IgD-negative memory B cell (primary cell): ENCODE data around the gene KIF4B. TPM values are rescaled to one million over a fixed set of nuclear protein-coding genes. Genes with fewer than 3 reads are reported as not detected.
"Not testable (repeated sequence)": the region's sequence is repeated elsewhere in the genome, so short reads cannot be mapped to it uniquely, and the experiment has no call there.

Experiments
- H3K27ac Mint-ChIP-seq, 3 donors: one replicate each; pipeline ENCODE4 v1.8.0; 2020 to 2022; ENCODE audit warnings: mild to moderate bottlenecking in 3 of 3, mixed read lengths in 3 of 3, moderate library complexity in 1 of 3
- H3K27me3 Mint-ChIP-seq: one replicate; pipeline ENCODE4 v1.8.0; 2021; ENCODE audit warnings: mixed read lengths
- H3K36me3 Mint-ChIP-seq: one replicate; pipeline ENCODE4 v1.8.0; 2020; ENCODE audit warnings: mild to moderate bottlenecking, mixed read lengths
- H3K4me1 Mint-ChIP-seq, 3 donors: one replicate each; pipeline ENCODE4 v1.8.0; 2020 to 2022; ENCODE audit warnings: mixed read lengths in 3 of 3, mild to moderate bottlenecking in 1 of 3
- H3K4me3 Mint-ChIP-seq, 4 donors: one replicate each; pipeline ENCODE4 v1.8.0; 2020 to 2022; ENCODE audit warnings: mild to moderate bottlenecking in 4 of 4, mixed read lengths in 4 of 4, moderate library complexity in 3 of 4
- H3K9me3 Mint-ChIP-seq, 3 donors: one replicate each; pipeline ENCODE4 v1.8.0; 2020 to 2021; ENCODE audit warnings: mixed read lengths in 3 of 3, mild to moderate bottlenecking in 1 of 3
- polyA plus RNA-seq: library from polyadenylated mRNA; unstranded; fragments of 300-500 nt; fragmentation: Illumina TruSeq; gene quantifications from one replicate; pipeline ENCODE4 v1.2.3, GENCODE V29; 2021

Gene KIF4B
- polyA plus RNA-seq, 1 donor from 2014 or later: not detected

DNA sequence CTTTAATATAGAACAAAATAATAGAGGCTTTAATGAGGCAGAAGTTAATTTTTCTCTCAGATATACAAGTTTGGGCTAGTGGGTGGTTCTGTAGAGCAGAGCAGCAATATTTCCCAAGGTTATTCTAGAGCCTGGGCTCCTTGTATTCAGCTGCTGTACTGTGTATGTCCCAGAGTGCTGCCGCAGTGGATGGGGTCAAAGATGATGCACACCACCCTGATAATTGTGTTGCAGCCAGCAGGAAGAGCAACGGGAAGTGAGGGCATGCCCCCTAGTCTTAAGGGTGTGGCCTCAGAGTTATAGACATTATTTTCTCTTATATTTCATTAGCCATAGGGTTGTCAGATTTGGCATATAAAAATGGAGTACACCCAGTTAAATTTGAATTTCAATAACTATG lies 23.9 kb upstream of the KIF4B start:
- no peaks in the 10 kb centered on the region for H3K36me3 Mint-ChIP-seq
- H3K27ac Mint-ChIP-seq: no peak overlapping the region
- peaks cover 0 to 3% (median 0%) of the 10 kb centered on the region in 3 donors for H3K9me3 Mint-ChIP-seq
- H3K4me3 Mint-ChIP-seq: no peak overlapping the region
- peaks cover 6% of the 10 kb centered on the region for H3K27me3 Mint-ChIP-seq
- H3K4me1 Mint-ChIP-seq: no peaks in the 10 kb centered on the region

DNA sequence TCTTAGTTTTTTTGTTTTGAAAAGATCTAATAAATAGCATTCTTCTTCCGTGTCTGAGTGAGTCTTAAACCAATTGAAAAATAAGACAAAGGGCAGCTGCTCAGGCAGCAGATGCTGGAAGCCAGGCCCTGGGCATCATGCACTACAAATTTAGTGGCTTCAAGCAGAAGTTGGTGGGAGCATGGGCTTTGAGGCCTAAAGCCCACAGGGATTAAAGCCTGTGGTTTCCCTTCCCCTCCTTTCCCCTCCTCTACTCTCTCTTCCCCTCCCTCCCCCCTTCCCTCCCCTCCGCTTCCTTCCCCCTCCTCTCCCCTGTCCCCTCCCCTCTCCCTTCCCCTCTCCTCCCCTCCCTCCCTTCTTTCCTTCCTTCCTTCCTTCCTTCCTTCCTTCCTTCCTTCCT lies 20.1 kb upstream of the KIF4B start:
- Mint-ChIP-seq H3K27ac (no peak overlapping the region), H3K27me3 (no peaks in the 10 kb centered on the region), H3K36me3 (no peaks in the 10 kb centered on the region), H3K4me3 (no peak overlapping the region), H3K4me1 (no peaks in the 10 kb centered on the region), H3K9me3 (peaks cover 0 to 7% (median 0%) of the 10 kb centered on the region in 3 donors)

- Mint-ChIP-seq H3K4me3 (no peak overlapping the region), H3K36me3 (no peaks in the 10 kb centered on the region), H3K27me3 (peaks cover 3% of the 10 kb centered on the region)
Observed at GRCh38 chr5:154995679-154996078, 17.9 kb upstream of the KIF4B start.

GRCh38 chr5:154997746-154998145 lies 15.8 kb upstream of the KIF4B start:
- no peaks in the 10 kb centered on the region for H3K4me1 Mint-ChIP-seq
- H3K9me3 Mint-ChIP-seq: peaks cover 0 to 10% (median 2%) of the 10 kb centered on the region in 3 donors
- peaks cover 11% of the 10 kb centered on the region for H3K27me3 Mint-ChIP-seq
- H3K36me3 Mint-ChIP-seq: no peaks in the 10 kb centered on the region
- H3K27ac Mint-ChIP-seq: no peak overlapping the region
- no peak overlapping the region for H3K4me3 Mint-ChIP-seq

More at GRCh38 chr5:154995679-154996078, 17.9 kb upstream of the KIF4B start:
- H3K4me1 Mint-ChIP-seq: no peaks in the 10 kb centered on the region
- no peak overlapping the region for H3K27ac Mint-ChIP-seq
- peaks cover 0 to 7% (median 2%) of the 10 kb centered on the region in 3 donors for H3K9me3 Mint-ChIP-seq

DNA sequence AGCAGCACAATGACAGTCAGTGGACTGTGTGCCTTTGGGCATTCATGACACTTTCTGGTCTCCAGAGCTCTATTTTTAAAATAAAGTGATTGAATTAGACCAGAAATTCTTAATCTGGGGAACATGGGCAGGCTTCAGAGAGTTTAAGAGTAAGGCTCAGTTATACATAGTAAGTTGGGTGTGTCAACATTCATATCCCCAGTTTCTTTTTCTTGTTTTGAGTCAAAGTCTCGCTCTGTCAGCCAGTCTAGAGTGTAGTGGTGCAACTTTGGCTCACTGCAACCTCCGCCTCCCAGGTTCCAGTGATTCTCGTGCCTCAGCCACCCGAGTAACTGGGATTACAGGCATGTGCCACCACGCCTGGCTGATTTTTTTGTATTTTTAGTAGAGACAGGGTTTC lies 13.7 kb upstream of the KIF4B start:
- Mint-ChIP-seq H3K27ac (no peak overlapping the region), H3K27me3 (peaks cover 11% of the 10 kb centered on the region), H3K4me3 (no peak overlapping the region), H3K9me3 (peaks cover 0 to 8% (median 3%) of the 10 kb centered on the region in 3 donors), H3K36me3 (no peaks in the 10 kb centered on the region), H3K4me1 (no peaks in the 10 kb centered on the region)

- H3K9me3 Mint-ChIP-seq: peaks cover 0 to 11% (median 6%) of the 10 kb centered on the region in 3 donors
- H3K27ac Mint-ChIP-seq: peak overlapping the region in 1 of 3 donors; percentile 22
- H3K36me3 Mint-ChIP-seq: no peaks in the 10 kb centered on the region
- peaks cover 11% of the 10 kb centered on the region for H3K27me3 Mint-ChIP-seq
- no peaks in the 10 kb centered on the region for H3K4me1 Mint-ChIP-seq
- peak overlapping the region in 1 of 4 donors; percentile 72 for H3K4me3 Mint-ChIP-seq
Observed at GRCh38 chr5:155001523-155001922, 12.0 kb upstream of the KIF4B start.

DNA sequence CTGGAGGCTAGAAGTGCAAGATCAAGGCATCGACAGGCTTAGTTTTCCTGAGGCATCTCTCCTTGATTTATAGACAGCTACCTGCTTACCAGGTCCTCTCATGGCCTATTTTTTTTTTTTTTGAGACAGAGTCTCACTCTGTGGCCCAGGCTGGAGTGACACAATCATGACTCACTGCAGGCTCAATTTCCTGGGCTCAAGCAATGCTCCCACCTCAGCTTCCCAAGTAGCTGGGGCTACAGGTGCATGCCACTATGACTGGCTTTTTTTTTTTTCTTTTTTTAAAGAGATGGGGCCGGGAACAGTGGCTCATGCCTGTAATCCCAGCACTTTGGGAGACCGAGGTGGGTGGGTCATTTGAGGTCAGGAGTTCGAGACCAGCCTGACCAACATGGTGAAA lies 10.8 kb upstream of the KIF4B start:
- H3K9me3 Mint-ChIP-seq: peaks cover 0 to 11% (median 6%) of the 10 kb centered on the region in 3 donors
- H3K4me1 Mint-ChIP-seq, H3K36me3 Mint-ChIP-seq, H3K4me3 Mint-ChIP-seq, H3K27ac Mint-ChIP-seq: not testable (repeated sequence)
- H3K27me3 Mint-ChIP-seq: peaks cover 16% of the 10 kb centered on the region

DNA sequence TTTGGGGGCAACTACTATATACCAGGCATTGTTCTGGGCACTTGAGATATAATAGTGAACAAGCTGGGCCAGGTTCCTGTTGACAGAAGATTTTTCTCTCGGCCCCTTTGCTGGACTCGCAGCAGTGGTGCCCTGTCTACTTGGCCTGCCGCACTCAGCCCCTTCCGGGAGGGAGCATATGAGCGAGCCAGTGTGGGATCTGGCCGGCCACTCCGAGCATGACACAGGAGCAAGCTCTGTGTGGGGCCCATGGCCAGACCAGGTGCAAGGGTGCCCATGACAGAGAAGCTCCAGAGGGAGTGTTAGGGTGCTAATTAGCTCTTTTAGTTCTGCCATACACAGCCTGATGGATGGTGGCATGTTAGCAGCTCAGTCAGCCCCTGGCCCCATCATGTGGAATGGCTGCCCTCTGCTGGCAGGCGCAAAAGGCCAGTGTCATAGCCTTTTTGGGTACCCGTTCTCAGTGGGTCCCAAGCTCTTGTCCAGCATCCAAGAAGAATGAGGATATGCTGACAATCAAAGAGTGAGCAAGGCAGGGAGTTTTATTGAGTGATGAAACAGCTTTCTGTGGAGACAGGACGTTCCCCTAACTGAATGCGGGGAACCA lies 9.3 kb upstream of the KIF4B start:
- H3K36me3 Mint-ChIP-seq: no peaks in the 10 kb centered on the region
- peaks cover 17% of the 10 kb centered on the region for H3K27me3 Mint-ChIP-seq

DNA sequence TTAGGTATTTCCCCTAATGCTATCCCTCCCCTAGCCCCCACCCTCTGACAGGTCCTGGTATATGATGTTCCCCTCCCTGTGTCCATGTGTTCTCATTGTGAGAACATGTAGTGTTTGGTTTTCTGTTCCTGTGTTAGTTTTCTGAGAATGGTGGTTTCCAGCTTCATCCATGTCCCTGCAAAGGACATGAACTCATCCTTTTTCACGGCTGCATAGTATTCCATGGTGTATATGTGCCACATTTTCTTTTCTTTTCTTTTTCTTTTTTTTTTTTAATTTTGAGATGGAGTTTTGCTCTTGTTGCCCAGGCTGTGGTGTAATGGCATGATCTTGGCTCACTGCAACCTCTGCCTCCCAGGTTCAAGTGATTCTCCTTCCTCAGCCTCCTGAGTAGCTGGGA lies 7.3 kb upstream of the KIF4B start:
- H3K4me1 Mint-ChIP-seq, H3K27ac Mint-ChIP-seq, H3K27me3 Mint-ChIP-seq, H3K4me3 Mint-ChIP-seq, H3K9me3 Mint-ChIP-seq, H3K36me3 Mint-ChIP-seq: not testable (repeated sequence)

More for the DNA sequence above, 9.3 kb upstream of the KIF4B start:
- Mint-ChIP-seq H3K9me3 (peaks cover 0 to 8% (median 6%) of the 10 kb centered on the region in 3 donors), H3K27ac (no peak overlapping the region), H3K4me3 (no peak overlapping the region), H3K4me1 (no peaks in the 10 kb centered on the region)

DNA sequence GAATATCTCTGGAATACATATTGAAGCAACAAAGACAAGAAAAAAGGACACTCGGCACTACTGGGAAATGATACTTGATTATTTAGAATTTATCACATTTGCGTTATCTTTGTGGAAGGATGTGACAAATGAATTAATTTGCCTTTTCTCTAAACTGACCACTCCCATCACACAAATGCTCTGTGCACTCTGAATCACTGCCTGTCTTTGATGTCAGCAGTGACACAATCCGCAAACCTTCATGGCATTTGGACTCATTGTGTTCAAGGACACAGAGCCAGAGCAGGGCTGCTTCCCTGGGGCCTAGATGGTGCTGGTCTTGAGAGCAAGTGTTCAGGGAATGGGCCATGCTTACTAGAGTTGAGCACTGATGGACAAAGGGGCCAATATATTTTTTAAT lies 4.9 kb upstream of the KIF4B start:
- peaks cover 0 to 6% (median 3%) of the 10 kb centered on the region in 3 donors for H3K9me3 Mint-ChIP-seq
- no peak overlapping the region for H3K27ac Mint-ChIP-seq
- no peaks in the 10 kb centered on the region for H3K4me1 Mint-ChIP-seq
- peaks cover 9% of the 10 kb centered on the region for H3K27me3 Mint-ChIP-seq
- H3K4me3 Mint-ChIP-seq: peak overlapping the region in 1 of 4 donors; percentile 9
- H3K36me3 Mint-ChIP-seq: no peaks in the 10 kb centered on the region

- H3K36me3 Mint-ChIP-seq: peaks cover 1% of the 10 kb centered on the region
- H3K27me3 Mint-ChIP-seq: peaks cover 9% of the 10 kb centered on the region
- H3K4me1 Mint-ChIP-seq: peaks cover 0 to 2% (median 1%) of the 10 kb centered on the region in 3 donors
- H3K27ac Mint-ChIP-seq: no peak overlapping the region
- H3K9me3 Mint-ChIP-seq: peaks cover 4 to 6% (median 5%) of the 10 kb centered on the region in 3 donors
- no peak overlapping the region for H3K4me3 Mint-ChIP-seq
Observed at GRCh38 chr5:155010881-155011280, 2.7 kb upstream of the KIF4B start.

DNA sequence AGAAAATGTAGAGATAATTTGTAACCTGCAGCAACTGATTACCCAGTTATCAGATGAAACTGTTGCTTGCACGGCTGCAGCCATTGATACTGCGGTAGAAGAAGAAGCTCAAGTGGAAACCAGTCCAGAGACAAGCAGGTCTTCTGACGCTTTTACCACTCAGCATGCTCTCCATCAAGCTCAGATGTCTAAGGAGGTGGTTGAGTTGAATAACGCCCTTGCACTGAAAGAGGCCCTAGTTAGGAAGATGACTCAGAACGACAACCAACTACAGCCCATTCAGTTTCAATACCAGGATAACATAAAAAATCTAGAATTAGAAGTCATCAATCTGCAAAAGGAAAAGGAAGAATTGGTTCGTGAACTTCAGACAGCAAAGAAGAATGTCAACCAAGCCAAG lies 1.7 kb downstream of the KIF4B start:
- no peak overlapping the region for H3K27ac Mint-ChIP-seq
- H3K4me1 Mint-ChIP-seq: peaks cover 0 to 4% (median 2%) of the 10 kb centered on the region in 3 donors
- H3K9me3 Mint-ChIP-seq: peaks cover 0 to 5% (median 3%) of the 10 kb centered on the region in 3 donors
- H3K4me3 Mint-ChIP-seq: no peak overlapping the region
- H3K36me3 Mint-ChIP-seq: peaks cover 1% of the 10 kb centered on the region
- peaks cover 3% of the 10 kb centered on the region for H3K27me3 Mint-ChIP-seq

GRCh38 chr5:155017610-155018009 lies 4.1 kb downstream of the KIF4B start:
- Mint-ChIP-seq H3K9me3 (peaks cover 0 to 5% (median 3%) of the 10 kb centered on the region in 3 donors), H3K4me1 (peaks cover 0 to 4% (median 2%) of the 10 kb centered on the region in 3 donors), H3K4me3 (no peak overlapping the region), H3K27ac (no peak overlapping the region), H3K27me3 (peaks cover 1% of the 10 kb centered on the region), H3K36me3 (peaks cover 1% of the 10 kb centered on the region)

GRCh38 chr5:155019601-155020226 lies 6.2 kb downstream of the KIF4B start:
- peaks cover under 1% of the 10 kb centered on the region for H3K36me3 Mint-ChIP-seq
- H3K27me3 Mint-ChIP-seq: peaks cover 1% of the 10 kb centered on the region
- no peak overlapping the region for H3K4me3 Mint-ChIP-seq
- no peak overlapping the region for H3K27ac Mint-ChIP-seq
- peaks cover 0 to 4% (median 2%) of the 10 kb centered on the region in 3 donors for H3K4me1 Mint-ChIP-seq
- peaks cover 0 to 5% (median 3%) of the 10 kb centered on the region in 3 donors for H3K9me3 Mint-ChIP-seq

DNA sequence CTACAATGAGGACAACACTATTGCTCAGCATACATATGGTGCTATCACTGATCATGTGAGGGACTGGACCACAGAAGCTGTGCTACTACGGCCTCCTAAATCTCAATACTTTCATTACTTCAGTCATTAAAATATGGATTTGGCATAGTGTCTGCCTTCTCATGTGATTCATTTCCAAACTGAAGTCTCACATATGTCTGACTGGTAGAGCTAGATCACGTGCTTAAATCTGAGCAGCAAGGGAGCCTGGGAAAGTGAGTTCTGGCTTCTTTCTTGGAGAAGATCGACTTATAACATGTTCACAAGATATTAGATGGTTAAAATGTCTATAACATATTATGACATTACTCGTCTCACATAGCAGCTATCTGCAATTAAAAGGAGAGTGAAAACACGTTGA lies 8.3 kb downstream of the KIF4B start:
- peaks cover 0 to 4% (median 0%) of the 10 kb centered on the region in 3 donors for H3K9me3 Mint-ChIP-seq
- H3K4me3 Mint-ChIP-seq: no peak overlapping the region
- H3K4me1 Mint-ChIP-seq: peaks cover 0 to 3% (median 0%) of the 10 kb centered on the region in 3 donors
- no peaks in the 10 kb centered on the region for H3K36me3 Mint-ChIP-seq
- H3K27me3 Mint-ChIP-seq: peaks cover 7% of the 10 kb centered on the region
- no peak overlapping the region for H3K27ac Mint-ChIP-seq

DNA sequence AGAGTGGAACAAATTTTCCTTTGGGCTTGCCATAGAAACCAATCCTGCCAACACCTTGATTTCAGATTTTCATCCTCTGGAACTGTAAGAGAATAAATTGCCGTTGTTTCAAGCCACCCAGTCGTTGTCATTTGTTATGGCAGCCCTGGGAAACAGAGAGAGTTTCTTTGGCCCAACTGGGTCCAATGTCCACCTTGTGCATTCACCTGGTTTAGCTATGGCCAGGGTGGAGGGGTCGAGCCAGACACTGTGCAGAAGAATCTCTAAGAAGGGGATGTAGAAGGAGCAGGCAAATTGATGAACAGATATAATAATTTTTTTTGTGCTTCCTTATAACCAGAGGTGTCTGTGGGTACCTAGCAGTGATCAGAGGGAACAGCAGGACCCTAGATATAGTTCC lies 9.8 kb downstream of the KIF4B start:
- Mint-ChIP-seq H3K4me3 (no peak overlapping the region), H3K36me3 (no peaks in the 10 kb centered on the region), H3K27ac (no peak overlapping the region), H3K9me3 (peaks cover 0 to 4% (median 4%) of the 10 kb centered on the region in 3 donors), H3K4me1 (peaks cover 0 to 2% (median 0%) of the 10 kb centered on the region in 3 donors), H3K27me3 (peaks cover 7% of the 10 kb centered on the region)
